NT2/D1 (cell line): ENCODE measurements around the gene GGA2.

Experiments
- DNase-seq: peaks from one replicate; pipeline ENCODE4 v3.0.0-alpha.2; 2011; ENCODE audit warnings: low read depth, low spot score
- H3K27me3 ChIP-seq: 2 replicates; pipeline ENCODE4 v1.6.0; 2011; ENCODE audit warnings: mild to moderate bottlenecking; ENCODE audit not compliant: insufficient read length, insufficient read depth
- H3K36me3 ChIP-seq: 2 replicates; pipeline ENCODE4 v1.6.1; 2011; ENCODE audit warnings: mild to moderate bottlenecking, low read length, mixed read lengths; ENCODE audit not compliant: insufficient read depth, insufficient read length
- H3K4me1 ChIP-seq: 2 replicates; pipeline ENCODE4 v1.5.1; 2011; ENCODE audit not compliant: insufficient read depth, insufficient read length
- H3K4me3 ChIP-seq: 2 replicates; pipeline ENCODE4 v1.5.1; 2011; ENCODE audit warnings: low read depth; ENCODE audit not compliant: insufficient read length
- H3K9ac ChIP-seq: 2 replicates; pipeline ENCODE4 v1.6.0; 2011; ENCODE audit warnings: low read depth; ENCODE audit not compliant: insufficient read length
- H3K9me3 ChIP-seq: 2 replicates; pipeline ENCODE4 v1.5.1; 2011; ENCODE audit warnings: mild to moderate bottlenecking, low read length; ENCODE audit not compliant: insufficient read depth
- SUZ12 ChIP-seq: IDR thresholded peaks from 2 replicates; pipeline ENCODE4 v1.6.1; 2011; ENCODE audit not compliant: insufficient read length, insufficient read depth; ENCODE audit errors: extremely low read depth
- YY1 ChIP-seq: IDR thresholded peaks from 2 replicates; pipeline ENCODE4 v1.6.1; 2011; ENCODE audit not compliant: insufficient read length, insufficient read depth
- ZNF274 ChIP-seq: IDR thresholded peaks from 2 replicates; pipeline ENCODE4 v1.6.1; 2011; ENCODE audit warnings: mild to moderate bottlenecking, low read depth, low read length

The GGA2 gene

DNA sequence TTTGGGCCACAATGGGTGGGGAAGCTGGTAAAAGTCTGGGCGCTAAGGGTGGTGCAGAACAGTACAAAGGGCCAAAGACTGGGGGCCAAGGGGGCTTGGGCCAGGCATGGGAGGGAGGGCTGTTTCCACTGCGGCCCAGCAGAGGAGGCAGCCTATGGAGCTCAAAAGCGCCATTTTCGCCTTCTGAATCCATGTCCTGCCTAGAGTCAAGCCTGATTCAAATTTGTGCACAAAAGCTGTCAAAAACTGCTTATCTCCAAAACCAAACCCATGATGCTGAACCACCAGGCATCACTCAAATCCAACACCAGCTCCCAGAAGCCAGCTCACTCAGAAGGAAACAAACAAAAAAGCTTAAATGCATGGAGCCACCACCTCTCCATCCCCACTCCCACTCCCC is 73.3 kb downstream of the GGA2 start:
- TF ChIP-seq YY1 (no peak), ZNF274 (no peak), SUZ12 (no peak)
- H3K4me1 ChIP-seq, result no peaks in the 10 kb centered on the region
- no peaks in the 10 kb centered on the region for H3K27me3 ChIP-seq
- H3K9me3 ChIP-seq, result no peaks in the 10 kb centered on the region
- no peak overlapping the region for H3K9ac ChIP-seq
- no peak for DNase-seq
- H3K4me3 ChIP-seq, result no peak overlapping the region
- H3K36me3 ChIP-seq, result peaks cover 47% of the 10 kb centered on the region

DNA sequence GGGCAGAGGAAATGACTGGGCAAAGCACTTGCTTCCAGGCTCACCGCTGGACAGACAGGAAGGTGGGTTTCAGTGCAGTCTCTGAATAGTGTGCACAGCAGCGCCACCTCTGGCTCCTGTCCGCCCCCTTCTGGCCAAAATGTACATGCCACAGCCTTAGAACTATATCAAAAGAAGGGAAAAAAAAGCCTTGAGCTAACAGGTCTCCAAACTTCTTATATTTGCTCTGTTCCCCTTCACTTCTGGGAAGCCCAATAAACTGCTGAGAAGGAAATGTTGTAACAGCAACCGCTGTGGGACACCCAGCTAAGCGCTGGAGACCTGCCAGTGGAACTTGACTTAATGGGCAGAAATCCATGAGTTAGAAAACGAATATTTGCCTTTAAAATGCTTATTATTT is 74.8 kb downstream of the GGA2 start:
- H3K4me3 ChIP-seq, result no peak overlapping the region
- H3K9ac ChIP-seq, result no peak overlapping the region
- no peaks in the 10 kb centered on the region for H3K27me3 ChIP-seq
- DNase-seq, result peak; percentile 60
- peaks cover 39% of the 10 kb centered on the region for H3K36me3 ChIP-seq
- H3K9me3 ChIP-seq, result no peaks in the 10 kb centered on the region
- TF ChIP-seq ZNF274, result no peak
- TF ChIP-seq SUZ12, result no peak
- TF ChIP-seq YY1, result no peak
- no peaks in the 10 kb centered on the region for H3K4me1 ChIP-seq

DNA sequence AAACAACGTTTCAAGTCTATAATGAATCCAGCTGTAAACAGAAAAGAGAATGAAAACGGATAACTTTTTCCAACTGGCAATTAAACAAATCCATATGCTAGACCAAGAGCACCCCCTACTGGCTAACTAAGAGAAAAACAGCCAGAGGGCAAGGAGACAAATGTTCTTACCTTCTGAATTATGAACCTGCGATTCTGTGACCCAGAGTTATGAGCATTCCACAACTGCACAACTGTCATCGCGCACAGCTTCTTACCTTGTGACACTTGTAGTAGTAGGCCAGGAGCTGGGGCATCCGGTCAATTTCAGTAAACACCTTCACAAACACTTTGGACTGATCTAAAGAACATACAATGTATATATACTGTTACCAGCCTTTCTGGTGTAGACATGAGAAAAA is 75.9 kb downstream of the GGA2 start:
- TF ChIP-seq YY1 (no peak), SUZ12 (no peak), ZNF274 (no peak)
- Histone ChIP-seq H3K4me1 (no peaks in the 10 kb centered on the region), H3K9ac (no peak overlapping the region), H3K9me3 (no peaks in the 10 kb centered on the region), H3K4me3 (no peak overlapping the region), H3K27me3 (no peaks in the 10 kb centered on the region), H3K36me3 (peaks cover 39% of the 10 kb centered on the region)
- peak; percentile 63 for DNase-seq

DNA sequence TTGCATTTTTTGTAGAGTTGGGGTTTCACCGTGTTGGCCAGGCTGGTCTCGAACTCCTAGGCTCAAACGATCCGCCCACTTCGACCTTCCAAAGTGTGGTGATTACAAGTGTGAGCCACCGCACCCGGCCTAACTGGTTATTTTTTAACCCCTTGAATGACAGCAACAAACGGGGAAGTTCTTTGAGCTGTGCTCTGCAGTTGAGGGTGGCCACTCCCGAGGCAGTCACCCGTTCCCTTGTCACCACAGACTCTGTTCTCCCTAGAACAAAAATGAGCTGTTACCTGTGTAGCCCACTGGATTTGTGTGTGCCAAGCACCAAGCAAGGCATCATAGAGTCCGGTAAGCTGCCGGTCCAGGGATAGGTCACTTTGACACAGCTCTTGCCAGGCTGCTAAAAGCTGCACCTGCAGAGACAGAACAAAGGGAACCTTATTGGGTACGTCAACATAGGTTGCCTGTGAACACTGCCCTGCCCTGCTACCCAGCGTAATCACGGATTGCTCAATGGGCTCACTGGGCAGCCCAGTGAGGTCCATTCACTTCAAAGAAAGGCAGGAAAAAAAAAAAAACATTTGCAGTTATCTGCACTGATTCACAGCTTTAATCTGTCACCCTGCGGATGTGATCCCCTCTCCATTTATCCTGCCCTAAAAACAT is 76.9 kb downstream of the GGA2 start:
- Histone ChIP-seq H3K4me3 (no peak overlapping the region), H3K36me3 (peaks cover 35% of the 10 kb centered on the region), H3K4me1 (no peaks in the 10 kb centered on the region), H3K9ac (no peak overlapping the region), H3K27me3 (no peaks in the 10 kb centered on the region), H3K9me3 (no peaks in the 10 kb centered on the region)
- TF ChIP-seq YY1, result no peak
- TF ChIP-seq SUZ12, result no peak
- TF ChIP-seq ZNF274, result no peak
- DNase-seq, result no peak

DNA sequence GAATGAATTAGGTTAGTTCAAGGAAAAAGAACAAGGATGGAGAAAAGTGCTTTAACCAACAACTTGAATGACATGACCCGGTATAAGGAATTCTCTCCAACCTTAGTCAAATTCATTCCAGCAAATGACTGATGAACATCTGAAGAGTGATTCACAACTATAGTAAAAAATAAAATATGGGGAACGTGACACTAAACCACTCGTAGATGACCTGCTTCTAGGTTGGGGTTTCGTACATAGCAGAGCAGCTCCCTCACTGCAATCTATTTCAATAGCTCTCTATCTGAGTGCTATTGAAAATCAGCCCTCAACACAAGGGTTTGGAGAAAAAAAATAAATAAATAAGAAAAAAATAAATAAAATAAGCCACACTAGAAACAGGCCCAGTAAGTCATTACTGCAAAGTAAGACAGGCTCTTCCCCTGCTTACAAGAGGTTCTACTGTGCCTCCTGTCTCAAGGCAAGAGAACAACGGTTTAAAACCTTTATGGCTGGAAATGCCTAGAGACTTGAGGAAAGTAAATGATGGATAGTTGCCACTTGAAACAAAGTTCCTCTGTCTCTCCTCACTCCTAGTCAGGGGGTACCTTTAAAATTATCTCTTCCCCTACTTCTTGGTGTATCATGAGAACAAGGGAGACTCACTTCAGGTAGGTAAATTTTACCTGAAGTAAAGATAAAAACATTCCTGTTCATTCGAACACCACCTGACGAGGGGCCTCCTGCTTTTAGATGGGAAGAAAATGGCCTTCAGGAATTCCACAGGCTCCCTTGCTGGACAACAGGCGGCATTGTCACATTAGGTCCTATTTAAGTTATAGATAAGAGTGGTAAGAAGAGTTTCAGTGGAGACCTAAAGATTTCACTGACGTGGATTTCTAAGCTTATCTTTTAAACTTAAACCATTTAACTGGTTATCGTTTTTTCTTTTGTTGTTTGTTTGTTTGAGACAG is 77.8 kb downstream of the GGA2 start:
- peak; percentile 47 for DNase-seq
- H3K36me3 ChIP-seq, result peaks cover 31% of the 10 kb centered on the region
- H3K9ac ChIP-seq, result no peak overlapping the region
- H3K4me3 ChIP-seq, result no peak overlapping the region
- no peak for TF ChIP-seq YY1
- TF ChIP-seq ZNF274, result no peak
- TF ChIP-seq SUZ12, result no peak
- H3K9me3 ChIP-seq, result no peaks in the 10 kb centered on the region
- no peaks in the 10 kb centered on the region for H3K27me3 ChIP-seq
- no peaks in the 10 kb centered on the region for H3K4me1 ChIP-seq

DNA sequence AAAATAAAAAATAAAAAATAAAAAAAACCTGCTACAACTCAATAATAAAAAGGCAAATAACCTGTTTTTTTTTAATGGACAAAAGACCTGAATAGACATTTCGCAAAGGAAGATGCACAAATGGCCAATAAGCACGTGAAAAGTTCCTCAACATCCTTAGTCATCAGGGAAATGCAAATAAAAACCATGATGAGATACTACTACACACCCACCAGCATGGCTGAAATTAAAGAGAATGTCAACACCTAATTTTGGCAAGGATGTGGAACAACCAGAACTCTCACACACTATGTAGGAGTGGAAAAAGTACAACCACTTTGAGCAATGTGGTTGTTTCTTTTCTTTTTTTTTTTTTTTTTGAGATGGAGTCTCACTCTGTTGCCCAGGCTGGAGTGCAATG is 81.9 kb downstream of the GGA2 start:
- no peak overlapping the region for H3K9ac ChIP-seq
- no peak overlapping the region for H3K4me3 ChIP-seq
- TF ChIP-seq ZNF274 (no peak), YY1 (no peak)
- no peaks in the 10 kb centered on the region for H3K9me3 ChIP-seq
- no peak for DNase-seq
- H3K4me1 ChIP-seq, result peaks cover 7% of the 10 kb centered on the region
- peaks cover 30% of the 10 kb centered on the region for H3K36me3 ChIP-seq
- H3K27me3 ChIP-seq, result no peaks in the 10 kb centered on the region

DNA sequence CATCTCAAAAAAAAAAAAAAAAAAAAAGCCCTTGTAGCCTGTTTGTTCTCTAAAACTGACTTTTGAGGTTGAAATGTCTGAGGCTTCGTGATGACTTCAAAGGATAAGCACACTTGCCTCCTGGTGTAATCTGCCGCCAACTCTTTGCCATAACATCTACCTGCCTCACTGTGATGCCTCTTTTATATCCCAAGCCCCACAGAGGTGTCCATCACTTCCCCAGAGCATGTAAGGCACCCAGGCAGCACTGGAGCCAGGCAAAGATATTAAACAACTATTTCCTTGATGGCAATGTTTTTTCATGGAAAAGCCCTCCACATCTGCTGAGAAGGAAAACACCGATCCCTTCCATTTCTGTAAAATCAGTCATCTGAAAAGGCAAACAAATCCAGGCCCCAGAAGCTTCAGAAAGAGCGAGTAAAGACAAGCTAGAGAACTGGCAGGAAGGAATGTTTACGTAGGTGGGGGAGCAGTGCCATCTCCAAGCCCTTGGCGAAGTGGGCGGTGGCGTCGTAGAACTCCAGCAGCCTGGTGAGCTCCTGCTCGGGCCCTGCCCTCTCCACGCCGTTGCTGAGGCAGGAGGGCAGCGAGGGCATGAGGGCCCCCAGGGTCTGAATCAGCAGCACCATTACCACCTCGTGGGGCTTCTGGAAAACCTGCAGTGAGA is 85.9 kb downstream of the GGA2 start:
- no peak for TF ChIP-seq SUZ12
- no peak for TF ChIP-seq ZNF274
- no peak for TF ChIP-seq YY1
- Histone ChIP-seq H3K27me3 (no peaks in the 10 kb centered on the region), H3K4me1 (peaks cover 11% of the 10 kb centered on the region)

More for the DNA sequence above, 85.9 kb downstream of the GGA2 start:
- Histone ChIP-seq H3K36me3 (peaks cover 11% of the 10 kb centered on the region), H3K4me3 (no peak overlapping the region), H3K9ac (peak overlapping the region; percentile 10), H3K9me3 (no peaks in the 10 kb centered on the region)
- DNase-seq, result no peak
